H9 (cell line): ENCODE results near the gene SHROOM1. TPM values are rescaled to one million over a fixed set of nuclear protein-coding genes. Genes with fewer than 3 reads are reported as not detected.

Experiments used
- DNase-seq: peaks from one replicate; pipeline ENCODE4 v3.0.0-alpha.2; 2017
- H2AFZ ChIP-seq: one replicate; pipeline ENCODE4 v1.6.1; 2013; ENCODE audit warnings: mild to moderate bottlenecking, low read length, control low read depth, moderate library complexity
- H2AK5ac ChIP-seq: 2 replicates; pipeline ENCODE4 v1.6.1; 2013; ENCODE audit warnings: low read length, control low read depth, mixed read lengths; ENCODE audit not compliant: insufficient read length
- H2BK120ac ChIP-seq: one replicate; pipeline ENCODE4 v1.6.1; 2013; ENCODE audit warnings: low read depth, mild to moderate bottlenecking, low read length, control low read depth, inconsistent platforms; ENCODE audit not compliant: poor library complexity, severe bottlenecking
- H2BK12ac ChIP-seq: 2 replicates; pipeline ENCODE4 v1.6.1; 2013; ENCODE audit warnings: low read length, control low read depth, mixed read lengths, low read depth; ENCODE audit not compliant: insufficient read length
- H2BK15ac ChIP-seq: 2 replicates; pipeline ENCODE4 v1.6.1; 2013; ENCODE audit warnings: low read depth, low read length, control low read depth
- H2BK20ac ChIP-seq: one replicate; pipeline ENCODE4 v1.6.1; 2013; ENCODE audit warnings: low read depth, mild to moderate bottlenecking, low read length, control low read depth, inconsistent platforms; ENCODE audit not compliant: poor library complexity, severe bottlenecking
- H2BK5ac ChIP-seq: 2 replicates; pipeline ENCODE4 v1.6.1; 2013; ENCODE audit warnings: low read length, control low read depth, mixed read lengths; ENCODE audit not compliant: insufficient read length
- H3K14ac ChIP-seq: 2 replicates; pipeline ENCODE4 v1.6.1; 2013; ENCODE audit warnings: low read length, control low read depth; ENCODE audit not compliant: insufficient read depth
- H3K18ac ChIP-seq: 2 replicates; pipeline ENCODE4 v1.6.1; 2013; ENCODE audit warnings: low read depth, mild to moderate bottlenecking, mixed read lengths, low read length, control low read depth; ENCODE audit not compliant: insufficient read length
- H3K23ac ChIP-seq: 2 replicates; pipeline ENCODE4 v1.6.1; 2013; ENCODE audit warnings: low read length, control low read depth, mixed read lengths, low read depth; ENCODE audit not compliant: insufficient read length
- H3K23me2 ChIP-seq: 2 replicates; pipeline ENCODE4 v1.6.1; 2013; ENCODE audit warnings: low read depth, mild to moderate bottlenecking, mixed read lengths, low read length, control low read depth; ENCODE audit not compliant: insufficient read length, poor library complexity, severe bottlenecking
- H3K27ac ChIP-seq: 2 replicates; pipeline ENCODE4 v1.5.1; 2013; ENCODE audit warnings: low read length, control low read depth, mixed read lengths, low read depth; ENCODE audit not compliant: insufficient read length
- H3K27me3 ChIP-seq: 2 replicates; pipeline ENCODE4 v1.6.1; 2013; ENCODE audit warnings: low read length, control low read depth, inconsistent platforms; ENCODE audit not compliant: insufficient read depth
- H3K4ac ChIP-seq: 2 replicates; pipeline ENCODE4 v1.6.1; 2013; ENCODE audit warnings: low read depth, mild to moderate bottlenecking, control low read depth, inconsistent platforms, low read length, moderate library complexity
- H3K4me1 ChIP-seq: 2 replicates; pipeline ENCODE4 v1.6.1; 2013; ENCODE audit warnings: low read length, control low read depth, inconsistent platforms; ENCODE audit not compliant: insufficient read depth
- H3K4me2 ChIP-seq: 2 replicates; pipeline ENCODE4 v1.6.1; 2013; ENCODE audit warnings: low read length, control low read depth, mixed read lengths; ENCODE audit not compliant: insufficient read length, insufficient read depth
- H3K56ac ChIP-seq: 2 replicates; pipeline ENCODE4 v1.6.1; 2013; ENCODE audit warnings: low read depth, mild to moderate bottlenecking, mixed read lengths, low read length, control low read depth; ENCODE audit not compliant: insufficient read length
- H3K79me1 ChIP-seq: 2 replicates; pipeline ENCODE4 v1.6.1; 2013; ENCODE audit warnings: low read depth, mild to moderate bottlenecking, moderate library complexity, low read length, control low read depth, inconsistent platforms; ENCODE audit not compliant: insufficient read depth, poor library complexity, severe bottlenecking
- H3K79me2 ChIP-seq: 2 replicates; pipeline ENCODE4 v1.6.1; 2013; ENCODE audit warnings: low read length, control low read depth, inconsistent platforms; ENCODE audit not compliant: insufficient read depth
- H3K9ac ChIP-seq: 2 replicates; pipeline ENCODE4 v1.6.1; 2013; ENCODE audit warnings: low read length, control low read depth, mixed read lengths; ENCODE audit not compliant: insufficient read length; ENCODE audit errors: extremely low read depth
- H3K9me3 ChIP-seq: one replicate; pipeline ENCODE4 v1.6.1; 2013; ENCODE audit warnings: low read depth, low read length, inconsistent platforms; ENCODE audit not compliant: control insufficient read depth
- H3T11ph ChIP-seq: one replicate; pipeline ENCODE4 v1.6.1; 2013; ENCODE audit warnings: mild to moderate bottlenecking, low read length, control low read depth, inconsistent platforms
- H4K20me1 ChIP-seq: one replicate; pipeline ENCODE4 v1.6.1; 2013; ENCODE audit not compliant: control insufficient read depth, insufficient read length, insufficient read depth
- H4K5ac ChIP-seq: 2 replicates; pipeline ENCODE4 v1.6.1; 2013; ENCODE audit warnings: low read depth, mild to moderate bottlenecking, mixed read lengths, low read length, control low read depth; ENCODE audit not compliant: insufficient read length
- H4K8ac ChIP-seq: replicated peaks from 2 replicates; pipeline ENCODE4 v1.6.1; 2013; ENCODE audit warnings: low read length, control low read depth, mixed read lengths, low read depth; ENCODE audit not compliant: insufficient read length
- H4K91ac ChIP-seq: 2 replicates; pipeline ENCODE4 v1.6.1; 2013; ENCODE audit warnings: low read depth, mild to moderate bottlenecking, moderate library complexity, mixed read lengths, low read length, control low read depth; ENCODE audit not compliant: insufficient read length
- H3K27ac Mint-ChIP-seq, 3 experiments: 2 replicates in 2 of 3; 3 replicates in 1 of 3; pipeline ENCODE4 v1.8.0; 2020 to 2021; ENCODE audit warnings: mixed read lengths in 3 of 3, mild to moderate bottlenecking in 1 of 3, moderate library complexity in 1 of 3
- H3K27me3 Mint-ChIP-seq: 2 replicates; pipeline ENCODE4 v1.8.0; 2021; ENCODE audit warnings: low read depth, mild to moderate bottlenecking, moderate library complexity, mixed read lengths
- H3K36me3 Mint-ChIP-seq, 3 experiments: 2 replicates in 2 of 3; 3 replicates in 1 of 3; pipeline ENCODE4 v1.8.0; 2020 to 2021; ENCODE audit warnings: low read depth in 3 of 3, mixed read lengths in 3 of 3; ENCODE audit not compliant: insufficient read depth in 1 of 3
- H3K4me1 Mint-ChIP-seq, 2 experiments: 2 replicates each; pipeline ENCODE4 v1.8.0; 2020; ENCODE audit warnings: mixed read lengths in 2 of 2
- H3K4me3 Mint-ChIP-seq, 2 experiments: 2 replicates in 1 of 2; 3 replicates in 1 of 2; pipeline ENCODE4 v1.8.0; 2020 to 2021; ENCODE audit warnings: mild to moderate bottlenecking in 2 of 2, mixed read lengths in 2 of 2, moderate library complexity in 1 of 2
- H3K9me3 Mint-ChIP-seq, 2 experiments: 2 replicates in 1 of 2; 3 replicates in 1 of 2; pipeline ENCODE4 v1.8.0; 2020; ENCODE audit warnings: mild to moderate bottlenecking in 2 of 2, mixed read lengths in 2 of 2, moderate library complexity in 1 of 2
- CTCF ChIP-seq: fragments of 200-600 bp; sonication (generic); conservative IDR thresholded peaks from 3 replicates; pipeline ENCODE4 v1.8.0; 2021; ENCODE audit warnings: antibody characterized with exemption, mild to moderate bottlenecking
- WGBS: extraction: QIAGEN DNeasy Blood & Tissue Kit; methylation state at CpG from one replicate; pipeline ENCODE4 v1.1.7; 2013; ENCODE audit warnings: missing lambda C conversion rate, low lambda C conversion rate, mixed read lengths; ENCODE audit not compliant: insufficient read length; ENCODE audit errors: extremely low coverage; 5-methylcytosine and 5-hydroxymethylcytosine counted together
- total RNA-seq: library from RNA; stranded (reverse); gene quantifications from 2 replicates; pipeline ENCODE4 v1.2.1, GENCODE V29; 2021

The SHROOM1 gene
- total RNA-seq, 1 experiment from 2014 or later, result 7.0 TPM

- no peak overlapping the region for H3K18ac ChIP-seq
- H3K23ac ChIP-seq, result no peak overlapping the region
- no peak overlapping the region for H4K8ac ChIP-seq
- Mint-ChIP-seq H3K27me3 (peaks cover 26% of the 10 kb centered on the region), H3K9me3 (no peaks in the 10 kb centered on the region), H3K27ac (no peak overlapping the region), H3K36me3 (no peaks in the 10 kb centered on the region; a peak in 1 of 7 replicates), H3K4me3 (no peak overlapping the region), H3K4me1 (peaks cover 11 to 15% of the 10 kb centered on the region in 2 experiments)
- no peaks in the 10 kb centered on the region for H4K20me1 ChIP-seq
- no peaks in the 10 kb centered on the region for H3K79me2 ChIP-seq
- no peak overlapping the region for H3K27ac ChIP-seq
- H2BK20ac ChIP-seq, result no peak overlapping the region
- no peak for TF ChIP-seq CTCF
- DNase-seq, result no peak
- H3K14ac ChIP-seq, result no peak overlapping the region
- no peaks in the 10 kb centered on the region for H3K23me2 ChIP-seq
- H2BK12ac ChIP-seq, result no peak overlapping the region
- H4K5ac ChIP-seq, result no peak overlapping the region
- no peak overlapping the region for H2BK15ac ChIP-seq
- no peak overlapping the region for H2AFZ ChIP-seq
- no CpG with 5 or more reads among the region's 4 CpGs for WGBS
- H2BK120ac ChIP-seq, result no peak overlapping the region
- no peaks in the 10 kb centered on the region for H3K79me1 ChIP-seq
- no peak overlapping the region for H2BK5ac ChIP-seq
- H3T11ph ChIP-seq, result no peak overlapping the region
- H3K56ac ChIP-seq, result no peak overlapping the region
- H3K9ac ChIP-seq, result no peak overlapping the region
- H4K91ac ChIP-seq, result no peak overlapping the region
- no peak overlapping the region for H2AK5ac ChIP-seq
- no peak overlapping the region for H3K4me2 ChIP-seq
- no peaks in the 10 kb centered on the region for H3K9me3 ChIP-seq
- no peak overlapping the region for H3K4ac ChIP-seq
- no peaks in the 10 kb centered on the region for H3K4me1 ChIP-seq
- H3K27me3 ChIP-seq, result no peaks in the 10 kb centered on the region
These were observed 44.6 kb downstream of the SHROOM1 start for GRCh38 chr5:132785864-132786263.
